Fibroblast of pulmonary artery (primary cell): ENCODE measurements around the gene OVCH1.

Experiments used
- DNase-seq: peaks from one replicate; pipeline ENCODE4 v3.0.0-alpha.2; 2010; ENCODE audit warnings: low read depth
- H3K4me3 ChIP-seq: replicated peaks from 2 replicates; pipeline ENCODE4 v1.5.1; 2011; ENCODE audit warnings: low read depth, mild to moderate bottlenecking, control low read depth, low read length, moderate library complexity
- CTCF ChIP-seq: IDR thresholded peaks from 2 replicates; pipeline ENCODE4 v1.5.1; 2011; ENCODE audit warnings: mild to moderate bottlenecking, control low read depth, low read length, inconsistent platforms; ENCODE audit errors: missing control alignments

Gene OVCH1

DNA sequence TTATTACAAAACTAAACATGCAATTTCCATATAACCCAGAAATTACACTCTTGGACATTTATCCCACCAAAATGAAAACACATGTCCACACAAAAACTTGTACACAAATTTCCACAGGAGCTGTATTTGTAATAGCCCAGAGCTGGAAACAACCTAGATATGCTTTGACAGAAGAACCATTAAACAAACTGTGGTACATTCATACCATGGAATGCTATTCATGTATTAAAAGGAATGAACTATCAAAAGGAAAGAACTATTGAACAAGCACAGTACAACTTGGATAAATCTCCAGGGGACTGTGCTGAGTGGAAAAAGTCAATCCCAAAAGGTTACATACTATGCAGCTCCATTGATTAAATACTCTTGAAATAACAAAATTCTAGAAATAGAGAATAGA, 80.7 kb downstream of the OVCH1 start:
- H3K4me3 ChIP-seq, result no peak overlapping the region
- DNase-seq, result no peak
- TF ChIP-seq CTCF, result no peak

DNA sequence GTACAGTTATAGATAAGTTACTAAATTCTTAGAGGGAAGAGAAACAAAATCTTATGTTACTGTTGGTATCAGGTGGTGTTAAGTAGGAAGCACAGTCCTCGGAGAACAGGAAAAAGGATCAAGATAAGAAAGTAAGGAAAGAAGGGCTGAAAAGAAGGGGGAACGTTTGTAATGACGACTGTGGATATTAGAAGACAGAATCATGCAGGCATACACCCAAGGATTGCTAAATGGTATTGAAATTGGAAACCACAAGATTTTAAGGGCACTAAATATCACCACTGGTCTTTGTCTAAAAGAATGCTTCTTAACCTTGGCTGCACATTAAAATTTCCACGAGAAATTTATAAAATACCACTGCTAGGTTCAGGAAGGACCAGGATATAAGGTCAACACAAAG, 82.4 kb downstream of the OVCH1 start:
- peak; percentile 58 for DNase-seq
- H3K4me3 ChIP-seq, result no peak overlapping the region
- no peak for TF ChIP-seq CTCF

DNA sequence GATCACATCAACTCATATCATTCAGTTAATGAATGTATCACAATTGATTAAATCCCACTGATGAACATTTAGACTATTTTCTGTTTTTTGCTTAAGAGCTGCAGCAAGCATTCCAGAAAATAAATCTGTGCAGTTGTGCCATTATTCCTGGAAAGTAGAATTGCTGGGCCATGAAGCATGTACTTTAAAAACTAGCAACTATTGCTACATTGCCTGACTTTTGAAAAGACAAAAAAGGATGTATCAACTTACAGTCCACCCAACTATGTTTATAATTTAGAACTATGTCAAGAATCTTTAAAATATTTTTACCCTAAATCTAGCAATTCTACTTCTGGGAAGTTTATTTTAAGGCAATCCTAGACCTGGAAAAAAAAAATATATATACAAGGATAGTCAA, 83.1 kb downstream of the OVCH1 start:
- DNase-seq, result peak; percentile 38
- no peak overlapping the region for H3K4me3 ChIP-seq
- TF ChIP-seq CTCF, result no peak

DNA sequence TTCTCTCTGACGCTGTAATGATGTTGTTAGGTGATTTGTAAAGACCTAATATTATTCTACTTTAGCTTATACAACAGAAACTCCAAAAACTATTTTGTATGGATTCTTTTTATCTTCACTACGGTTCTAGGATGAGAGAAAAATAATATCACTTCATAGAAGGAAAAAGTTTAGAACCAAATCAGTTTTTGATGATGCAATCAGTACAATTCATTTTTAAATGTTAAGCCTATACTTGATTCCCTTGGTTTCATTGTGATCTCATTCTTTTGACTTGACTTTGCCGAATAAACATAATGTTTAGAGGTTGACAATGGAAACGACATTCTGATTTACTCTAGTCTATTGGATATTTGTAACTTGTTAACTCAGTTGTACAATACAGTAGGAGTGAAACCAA, 91.9 kb downstream of the OVCH1 start:
- no peak for TF ChIP-seq CTCF
- no peak overlapping the region for H3K4me3 ChIP-seq
- no peak for DNase-seq

GRCh38 chr12:29403991-29404390, 93.5 kb downstream of the OVCH1 start:
- no peak overlapping the region for H3K4me3 ChIP-seq
- TF ChIP-seq CTCF, result no peak
- no peak for DNase-seq

GRCh38 chr12:29402437-29402836, 95.0 kb downstream of the OVCH1 start:
- H3K4me3 ChIP-seq, result no peak overlapping the region
- DNase-seq, result no peak
- TF ChIP-seq CTCF, result no peak

- no peak overlapping the region for H3K4me3 ChIP-seq
- DNase-seq, result no peak
- TF ChIP-seq CTCF, result no peak
These were observed 99.0 kb downstream of the OVCH1 start for GRCh38 chr12:29398495-29398894.
